Activated gamma-delta T cell treated with Interleukin-2 at 50 U/mL for 16 hours (primary cell): ENCODE data around the gene ADORA2B.
"Not testable (repeated sequence)": the region's sequence is repeated elsewhere in the genome, so short reads cannot be mapped to it uniquely, and the experiment has no call there.

Experiments used
- DNase-seq: peaks from one replicate; pipeline ENCODE4 v3.0.0-alpha.2; 2020

ADORA2B gene

GRCh38 chr17:15926039-15926740 lies 18.7 kb upstream of the ADORA2B start:
- no peak for DNase-seq

DNA sequence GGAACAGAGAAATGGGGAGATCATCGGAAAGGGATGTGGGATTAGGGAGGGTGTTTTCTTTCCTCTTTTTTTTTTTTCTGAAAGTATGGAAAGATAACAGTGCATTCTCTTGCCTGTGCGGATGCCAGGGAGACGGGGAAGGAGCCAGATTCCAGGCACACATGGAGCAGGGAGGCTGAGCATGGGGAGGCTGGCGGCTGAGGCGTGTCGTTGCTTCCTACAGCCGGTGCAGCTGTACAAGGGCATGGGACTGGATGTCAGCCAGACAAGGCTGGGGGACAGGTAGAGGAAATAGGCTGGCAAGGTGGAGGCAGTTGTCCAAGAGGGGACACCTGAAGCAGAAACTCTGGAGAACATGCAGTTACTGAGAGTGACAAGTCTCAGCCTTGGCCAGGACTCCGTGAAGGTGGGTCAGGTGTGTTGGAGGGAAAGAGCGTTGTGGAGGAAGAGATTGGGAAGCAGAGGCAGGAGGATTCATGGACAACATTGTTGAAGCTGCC lies 16.6 kb upstream of the ADORA2B start:
- no peak for DNase-seq

DNA sequence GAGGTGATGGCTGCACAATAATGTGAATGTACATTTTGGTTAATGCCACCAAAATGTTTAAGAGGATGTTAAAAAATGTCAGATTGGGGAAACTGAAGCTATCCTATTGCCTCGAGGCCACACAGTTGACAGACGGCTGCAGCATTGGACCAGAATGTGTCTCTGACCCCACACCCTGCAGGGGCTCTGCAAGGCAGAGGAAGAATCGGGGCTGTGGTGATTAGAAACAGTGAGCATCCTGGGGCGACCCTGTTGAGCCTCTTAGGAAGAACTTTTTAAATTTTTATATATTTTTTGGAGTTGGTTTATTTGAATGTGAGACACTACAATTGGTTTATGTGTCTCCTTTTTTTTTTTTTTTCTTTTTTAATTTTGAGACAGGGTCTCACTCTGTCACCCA lies 15.0 kb upstream of the ADORA2B start:
- DNase-seq: no peak

DNA sequence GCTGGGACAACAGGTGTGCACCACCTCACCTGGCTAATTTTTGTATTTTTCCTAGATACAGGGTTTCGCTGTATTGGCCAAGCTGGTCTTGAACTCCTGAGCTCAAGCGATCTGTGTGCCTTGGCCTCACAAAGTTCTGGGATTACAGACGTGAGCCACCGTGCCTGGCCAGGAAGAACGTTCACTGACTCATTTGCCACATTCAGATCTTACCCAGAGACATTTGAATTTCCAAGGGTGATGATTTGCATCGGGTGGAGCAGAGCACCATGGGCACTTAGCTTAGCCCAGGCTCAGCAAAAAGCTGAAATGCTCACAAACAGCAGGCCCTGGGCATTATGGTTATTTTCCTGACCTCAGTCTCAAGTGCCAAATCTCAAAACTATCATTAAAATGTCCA lies 14.5 kb upstream of the ADORA2B start:
- DNase-seq: no peak

DNA sequence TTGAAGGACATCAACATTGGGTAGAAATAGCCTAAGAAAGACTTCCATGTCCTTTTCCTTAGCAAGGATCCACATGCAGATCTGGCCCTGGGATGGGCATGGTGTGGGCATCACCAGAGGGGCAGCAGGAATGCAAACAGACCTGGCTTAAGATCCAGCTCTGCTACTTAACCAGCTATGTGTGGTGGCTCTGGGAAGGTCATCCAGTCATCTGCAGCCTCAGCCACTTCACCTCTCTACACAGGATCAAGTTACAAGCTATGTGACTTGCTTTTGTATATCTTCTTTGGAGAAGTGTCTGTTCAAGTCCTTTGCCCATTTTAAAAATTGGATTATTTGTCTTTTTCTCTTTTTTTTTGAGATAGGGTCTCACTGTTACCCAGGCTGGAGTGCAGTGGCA lies 13.5 kb upstream of the ADORA2B start:
- DNase-seq: no peak

GRCh38 chr17:15934866-15935265 lies 10.1 kb upstream of the ADORA2B start:
- DNase-seq: no peak

- no peak for DNase-seq
These were observed 9.0 kb upstream of the ADORA2B start for GRCh38 chr17:15935891-15936290.

DNA sequence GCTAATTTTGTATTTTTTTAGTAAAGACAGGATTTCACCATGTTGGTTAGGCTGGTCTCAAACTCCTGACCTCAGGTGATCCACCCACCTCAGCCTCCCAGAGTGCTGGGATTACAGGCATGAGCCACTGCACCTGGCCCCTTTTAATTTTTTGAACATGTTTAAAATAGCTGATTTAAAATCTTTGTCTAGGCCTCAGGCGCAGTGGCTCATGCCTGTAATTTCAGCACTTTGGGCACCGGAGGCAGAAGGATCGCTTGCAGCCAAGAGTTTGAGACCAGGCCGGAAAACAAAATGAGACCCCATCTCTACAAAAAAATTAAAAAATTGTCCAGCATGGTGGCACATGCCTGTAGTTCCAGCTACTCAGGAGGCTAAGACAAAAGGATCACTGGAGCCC lies 8.4 kb upstream of the ADORA2B start:
- not testable (repeated sequence) for DNase-seq

DNA sequence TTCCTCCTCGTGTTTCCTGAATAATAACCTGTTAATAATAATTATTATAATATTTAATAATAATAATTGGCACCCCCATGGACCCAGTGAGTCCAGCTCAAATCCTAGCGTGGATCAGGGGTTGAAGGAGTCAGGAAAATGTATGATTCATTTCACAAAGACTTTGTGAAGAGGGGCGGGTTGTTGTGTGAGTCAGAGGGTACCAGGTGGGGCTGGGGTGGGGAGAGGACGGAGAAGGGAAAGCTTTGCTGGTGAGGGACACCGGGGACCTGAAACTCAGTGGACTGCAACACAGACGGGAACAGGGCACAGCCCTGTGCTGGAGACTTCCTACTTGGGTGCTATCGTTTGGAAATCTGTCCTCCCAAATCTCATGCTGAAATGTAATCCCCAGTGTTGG lies 3.1 kb upstream of the ADORA2B start:
- DNase-seq: no peak

DNA sequence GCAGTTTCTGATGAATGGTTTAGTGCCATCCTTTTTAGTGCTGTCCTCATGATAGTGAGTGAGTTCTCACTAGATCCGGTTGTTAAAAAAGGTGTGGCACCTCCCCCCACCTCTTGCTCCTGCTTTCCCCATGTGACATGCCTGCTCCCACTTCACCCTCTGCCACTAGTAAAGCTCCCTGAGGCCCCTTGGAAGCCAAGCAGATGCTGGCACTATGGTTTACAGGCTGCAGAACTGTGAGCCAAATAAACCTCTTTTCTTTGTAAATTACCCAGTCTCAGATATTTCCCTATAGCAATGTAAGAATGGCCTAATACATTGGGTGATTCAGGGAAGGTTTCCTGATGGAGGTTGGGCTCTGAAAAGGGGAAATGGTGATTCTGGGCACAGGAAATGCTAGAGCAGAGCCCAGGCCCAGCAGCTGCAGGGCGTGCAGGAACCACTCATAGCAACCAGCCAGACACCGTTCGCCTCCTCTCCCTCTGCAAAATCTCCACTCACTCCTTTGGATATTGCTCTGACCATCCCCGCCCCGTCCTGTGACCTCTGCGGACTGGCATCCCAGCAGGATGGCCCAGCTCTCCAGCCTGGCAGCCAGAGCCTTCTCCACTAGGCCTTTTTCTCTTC lies 2.6 kb upstream of the ADORA2B start:
- DNase-seq: no peak

DNA sequence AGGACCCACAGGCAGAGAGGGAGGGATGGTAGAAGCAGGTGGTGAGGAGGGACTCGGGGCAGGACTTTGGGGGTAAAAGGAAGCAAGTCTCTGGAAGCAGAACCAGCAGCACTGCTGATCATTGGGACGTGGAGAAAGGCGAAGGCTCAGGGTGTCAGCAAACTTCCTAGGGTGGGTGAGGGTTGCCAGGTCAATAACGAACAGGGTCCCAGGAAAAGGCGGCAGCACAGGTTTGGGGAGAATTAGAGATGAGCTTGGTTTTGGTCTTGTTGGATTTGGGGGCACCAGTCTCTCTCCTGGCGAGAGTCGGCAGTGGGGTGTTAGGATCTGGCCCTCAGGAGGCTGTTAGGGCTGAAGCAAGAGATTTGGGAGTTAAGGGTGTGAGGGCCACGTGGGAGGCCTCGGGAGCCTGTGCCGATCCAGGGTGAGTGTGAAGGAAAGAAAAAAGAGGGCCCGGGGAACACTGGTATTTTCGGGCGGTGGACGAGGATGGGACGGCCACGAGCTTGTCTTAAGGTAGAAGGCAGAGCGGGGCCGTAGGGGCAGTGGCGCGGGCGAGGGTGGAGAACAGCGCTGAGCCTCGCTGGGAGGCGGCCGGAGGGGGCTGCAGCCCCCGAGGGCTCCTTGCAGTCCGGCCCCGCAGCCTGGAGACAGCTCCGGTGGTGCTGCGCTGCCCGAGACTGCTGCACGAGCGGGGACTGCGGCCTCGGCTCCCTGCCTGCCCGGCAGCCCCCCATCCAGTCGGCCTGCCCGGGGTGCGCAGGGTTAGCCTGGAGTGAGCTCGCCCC lies 765 bp upstream of the ADORA2B start:
- DNase-seq: no peak

GRCh38 chr17:15945527-15946191 lies 729 bp downstream of the ADORA2B start:
- no peak for DNase-seq

DNA sequence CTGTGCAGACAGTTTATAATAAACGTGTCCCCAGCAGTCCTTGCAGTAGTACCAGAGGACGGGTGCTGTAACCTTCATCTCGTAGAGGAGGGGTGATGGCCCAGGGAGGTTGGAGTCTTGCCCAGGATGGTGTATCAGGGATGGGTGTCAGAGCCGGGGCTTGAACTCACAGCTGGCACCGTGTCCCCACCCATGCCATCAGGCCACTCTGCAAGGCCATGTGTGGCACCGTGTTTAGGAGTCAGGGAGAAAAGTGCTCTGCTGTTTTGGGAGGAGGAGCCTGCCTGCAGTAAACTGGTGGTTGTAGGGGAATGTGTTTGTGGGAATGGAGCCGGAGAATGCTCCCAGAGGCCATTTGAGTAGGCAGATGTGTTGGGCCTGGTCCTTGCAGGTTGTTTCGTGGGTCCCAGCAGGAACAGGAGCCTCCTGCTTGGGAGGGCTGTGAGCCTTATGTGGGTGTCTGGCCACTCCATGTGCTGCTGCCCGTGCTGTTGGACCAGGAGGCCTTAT lies 1.7 kb downstream of the ADORA2B start:
- no peak for DNase-seq

DNA sequence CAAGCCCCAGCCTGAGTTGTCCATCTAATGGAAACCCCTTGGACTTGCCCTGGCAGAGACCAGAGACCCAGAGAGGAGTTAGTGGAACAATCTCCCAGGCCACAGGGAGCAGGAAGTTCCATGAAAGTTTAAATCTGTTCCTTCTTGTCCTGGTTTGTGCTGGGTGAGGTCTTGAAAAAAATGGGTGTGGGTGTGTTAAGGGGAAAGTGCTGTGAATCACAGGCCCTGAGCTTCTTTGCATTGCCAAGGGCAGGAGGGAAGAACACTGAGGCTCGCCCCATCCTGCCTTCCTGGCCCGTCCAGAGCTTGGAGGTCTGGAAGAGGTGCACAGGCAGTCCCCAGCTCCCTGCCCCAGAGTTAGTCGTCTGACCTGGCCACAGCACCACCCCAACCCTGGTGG lies 2.3 kb downstream of the ADORA2B start:
- no peak for DNase-seq

GRCh38 chr17:15947976-15948752 lies 3.2 kb downstream of the ADORA2B start:
- no peak for DNase-seq

- DNase-seq: no peak
These were observed 6.6 kb downstream of the ADORA2B start for GRCh38 chr17:15951368-15952047.

DNA sequence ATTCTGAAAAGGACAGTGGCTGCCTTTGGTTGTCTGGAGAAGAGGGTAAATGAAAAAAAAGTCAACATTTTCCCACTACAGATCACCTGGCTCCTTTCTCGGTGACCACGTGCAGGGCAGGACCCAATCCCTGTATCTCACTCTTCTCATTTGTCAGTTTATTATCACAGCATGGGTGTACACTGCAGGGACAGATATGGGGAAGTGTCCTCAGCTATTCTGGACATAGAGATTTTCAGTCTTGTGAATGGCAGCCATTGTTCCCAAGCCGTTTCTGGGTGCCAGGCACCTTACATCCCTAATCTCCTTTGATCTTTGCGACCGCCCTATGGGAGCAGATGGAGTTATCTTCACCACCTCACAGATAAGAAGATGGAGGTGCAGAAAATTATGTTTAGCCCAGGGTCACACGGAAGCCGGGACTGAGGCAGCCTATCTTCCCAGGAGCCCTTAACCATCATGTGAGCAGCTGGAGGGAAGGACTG lies 7.2 kb downstream of the ADORA2B start:
- DNase-seq: no peak

GRCh38 chr17:15952916-15953790 lies 8.2 kb downstream of the ADORA2B start:
- no peak for DNase-seq

GRCh38 chr17:15954222-15954621 lies 9.3 kb downstream of the ADORA2B start:
- no peak for DNase-seq

DNA sequence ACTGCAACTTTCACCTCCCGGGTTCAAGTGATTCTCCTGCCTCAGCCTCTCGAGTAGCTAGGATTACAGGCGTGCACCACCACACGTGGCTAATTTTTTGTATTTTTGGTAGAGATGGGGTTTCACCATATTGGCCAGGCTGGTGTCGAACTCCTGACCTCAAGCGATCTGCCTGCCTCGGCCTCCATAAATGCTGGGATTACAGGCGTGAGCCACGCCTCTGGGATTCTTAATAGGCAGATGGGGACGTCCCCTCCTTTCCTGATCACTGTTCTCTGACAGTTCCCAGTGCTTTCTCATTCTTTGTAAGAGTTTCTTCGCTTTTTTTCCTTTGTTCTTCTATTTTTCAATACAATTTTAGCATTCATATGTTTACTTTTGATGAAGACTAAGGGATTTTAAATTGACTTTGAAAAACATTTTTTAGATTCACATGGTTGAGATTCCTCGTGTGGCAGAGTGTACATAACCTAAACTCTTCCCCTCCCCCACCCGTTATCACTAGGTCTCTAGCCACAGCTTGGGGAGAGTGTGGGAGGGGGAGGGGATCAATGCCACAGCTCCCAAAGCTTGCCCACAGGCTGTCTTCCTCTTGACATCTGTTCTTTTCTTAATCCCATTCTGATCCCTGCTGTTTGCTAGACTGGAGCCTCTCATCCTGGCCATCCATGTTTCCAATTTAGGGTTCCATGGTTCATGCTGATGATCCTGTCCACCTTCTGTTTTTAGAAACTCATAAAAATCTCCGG lies 11.0 kb downstream of the ADORA2B start:
- DNase-seq: no peak
